GM18505 (cell line): ENCODE measurements around the gene CSNK1G2.

Source experiments
- ATAC-seq: cut with Tn5 transposase; IDR thresholded peaks from one replicate; pipeline ENCODE4 v1.9.1; 2021; ENCODE audit not compliant: unreplicated experiment
- POLR2A ChIP-seq: IDR thresholded peaks from 4 replicates; pipeline ENCODE4 v1.6.1; 2011; ENCODE audit warnings: borderline replicate concordance; ENCODE audit not compliant: insufficient read depth, insufficient read length; ENCODE audit errors: extremely low read depth

Gene CSNK1G2

GRCh38 chr19:1955171-1956121, 14.5 kb downstream of the CSNK1G2 start:
- no peak for ATAC-seq

GRCh38 chr19:1956122-1956494, 15.1 kb downstream of the CSNK1G2 start:
- no peak for TF ChIP-seq POLR2A
- ATAC-seq = no peak

More at GRCh38 chr19:1955171-1956121, 14.5 kb downstream of the CSNK1G2 start:
- no peak for TF ChIP-seq POLR2A

- TF ChIP-seq POLR2A = no peak
- ATAC-seq = no peak
Measured at GRCh38 chr19:1956868-1957492, 16.0 kb downstream of the CSNK1G2 start.

- TF ChIP-seq POLR2A = no peak
- ATAC-seq = no peak
Measured at GRCh38 chr19:1957562-1958248, 16.7 kb downstream of the CSNK1G2 start.

- no peak for ATAC-seq
- TF ChIP-seq POLR2A = no peak
Measured at GRCh38 chr19:1959928-1960589, 19.1 kb downstream of the CSNK1G2 start.

GRCh38 chr19:1961000-1961883, 20.3 kb downstream of the CSNK1G2 start:
- no peak for TF ChIP-seq POLR2A
- no peak for ATAC-seq

- TF ChIP-seq POLR2A = no peak
- no peak for ATAC-seq
Measured at GRCh38 chr19:1962674-1963073, 21.7 kb downstream of the CSNK1G2 start.

GRCh38 chr19:1967087-1967608, 26.2 kb downstream of the CSNK1G2 start:
- ATAC-seq = no peak
- TF ChIP-seq POLR2A = no peak

GRCh38 chr19:1968279-1969175, 27.6 kb downstream of the CSNK1G2 start:
- ATAC-seq = no peak
- TF ChIP-seq POLR2A = no peak

GRCh38 chr19:1969176-1970002, 28.4 kb downstream of the CSNK1G2 start:
- no peak for TF ChIP-seq POLR2A
- ATAC-seq = no peak

- no peak for TF ChIP-seq POLR2A
- no peak for ATAC-seq
Measured at GRCh38 chr19:1970003-1970805, 29.2 kb downstream of the CSNK1G2 start.
